Neural cell (in vitro differentiated cells): ENCODE data around the gene C10orf120. TPM values are rescaled to one million over a fixed set of nuclear protein-coding genes. Genes with fewer than 3 reads are reported as not detected.

ENCODE experiments used
- H2AFZ ChIP-seq: fragments of 200-600, 300-800 bp; sonication (generic), shearing (Covaris generic); 2 replicates; pipeline ENCODE4 v1.6.0; 2014; ENCODE audit warnings: low read depth, mild to moderate bottlenecking, antibody characterized with exemption, low read length, moderate library complexity
- H3F3A ChIP-seq: fragments of 200-600 bp; shearing (Covaris generic); 2 replicates; pipeline ENCODE4 v1.6.1; 2016; ENCODE audit warnings: mild to moderate bottlenecking, moderate library complexity, mixed read lengths, antibody characterized with exemption, low read length; ENCODE audit not compliant: insufficient read depth, poor library complexity, severe bottlenecking
- H3K27ac ChIP-seq: fragments of 200-600, 300-800 bp; sonication (generic), shearing (Covaris generic); 2 replicates; pipeline ENCODE4 v1.5.1; 2014; ENCODE audit warnings: mild to moderate bottlenecking, low read length, moderate library complexity
- H3K27me3 ChIP-seq: fragments of 300-800, 200-600 bp; sonication (generic), shearing (Covaris generic); 2 replicates; pipeline ENCODE4 v1.6.0; 2014; ENCODE audit warnings: mild to moderate bottlenecking, low read depth, low read length, moderate library complexity; ENCODE audit not compliant: insufficient read depth
- H3K36me3 ChIP-seq: fragments of 300-800, 200-600 bp; sonication (generic), shearing (Covaris generic); 2 replicates; pipeline ENCODE4 v1.5.1; 2014; ENCODE audit warnings: mild to moderate bottlenecking, antibody characterized with exemption, low read length, moderate library complexity; ENCODE audit not compliant: insufficient read depth
- H3K4me2 ChIP-seq: fragments of 300-800, 200-600 bp; sonication (generic), shearing (Covaris generic); 2 replicates; pipeline ENCODE4 v1.6.0; 2014; ENCODE audit warnings: mild to moderate bottlenecking, low read length
- H3K4me3 ChIP-seq: fragments of 300-800, 200-600 bp; sonication (generic), shearing (Covaris generic); 2 replicates; pipeline ENCODE4 v1.5.1; 2014; ENCODE audit warnings: mild to moderate bottlenecking, low read length, moderate library complexity
- H3K79me2 ChIP-seq: fragments of 200-600 bp; shearing (Covaris generic); replicated peaks from 2 replicates; pipeline ENCODE4 v1.6.0; 2014; ENCODE audit warnings: mild to moderate bottlenecking, low read length, moderate library complexity; ENCODE audit not compliant: insufficient read depth
- H3K9ac ChIP-seq: fragments of 300-800, 200-600 bp; sonication (generic), shearing (Covaris generic); 2 replicates; pipeline ENCODE4 v1.6.1; 2016; ENCODE audit warnings: mild to moderate bottlenecking, low read length, mixed read lengths
- H3K9me2 ChIP-seq: fragments of 200-600 bp; shearing (Covaris generic); 2 replicates; pipeline ENCODE4 v1.6.1; 2016; ENCODE audit warnings: mild to moderate bottlenecking, low read length, mixed read lengths; ENCODE audit not compliant: insufficient read depth
- H3K9me3 ChIP-seq: fragments of 200-600, 300-800 bp; sonication (generic), shearing (Covaris generic); 2 replicates; pipeline ENCODE4 v1.6.1; 2016; ENCODE audit warnings: mild to moderate bottlenecking, mixed run types, low read length, moderate library complexity, mixed read lengths
- H4K20me1 ChIP-seq: fragments of 200-600 bp; shearing (Covaris generic); 2 replicates; pipeline ENCODE4 v1.6.1; 2016; ENCODE audit warnings: mild to moderate bottlenecking, mixed run types; ENCODE audit not compliant: insufficient read depth
- EP300 ChIP-seq: fragments of 450-650 bp; conservative IDR thresholded peaks from 2 replicates; pipeline ENCODE4 v1.6.1; 2014; ENCODE audit warnings: antibody characterized with exemption, mild to moderate bottlenecking, moderate library complexity; ENCODE audit not compliant: poor library complexity, severe bottlenecking
- EZH2 ChIP-seq: fragments of 200-600, 300-800 bp; shearing (Covaris generic), sonication (generic); IDR thresholded peaks from 2 replicates; pipeline ENCODE4 v1.6.1; 2014; ENCODE audit warnings: antibody characterized with exemption, low read length, borderline replicate concordance, mild to moderate bottlenecking; ENCODE audit not compliant: insufficient read depth, poor library complexity, severe bottlenecking
- MXI1 ChIP-seq: fragments of 450-650 bp; conservative IDR thresholded peaks from 2 replicates; pipeline ENCODE4 v1.6.1; 2014; ENCODE audit warnings: antibody characterized with exemption, mild to moderate bottlenecking; ENCODE audit not compliant: poor library complexity, severe bottlenecking
- POLR2AphosphoS5 ChIP-seq: IDR thresholded peaks from 2 replicates; pipeline ENCODE4 v1.6.1; 2012
- RAD21 ChIP-seq: fragments of 450-650 bp; conservative IDR thresholded peaks from 2 replicates; pipeline ENCODE4 v1.6.1; 2014; ENCODE audit warnings: antibody characterized with exemption, mild to moderate bottlenecking, moderate library complexity
- SMC3 ChIP-seq: fragments of 450-650 bp; conservative IDR thresholded peaks from 2 replicates; pipeline ENCODE4 v1.6.1; 2014; ENCODE audit warnings: antibody characterized with exemption, mild to moderate bottlenecking, moderate library complexity; ENCODE audit not compliant: poor library complexity
- TAF1 ChIP-seq: IDR thresholded peaks from 2 replicates; pipeline ENCODE4 v1.6.1; 2012; ENCODE audit warnings: low read depth
- polyA plus RNA-seq: library from polyadenylated mRNA; depleted of rRNA; stranded (reverse); fragments of >200 nt; gene quantifications from 2 replicates; pipeline ENCODE4 v1.2.3, GENCODE V29; 2014
- TF ChIP-seq, protein P1 (sequence below): fragments of 450-650 bp; IDR thresholded peaks from 2 replicates; pipeline ENCODE4 v1.5.1; 2014; ENCODE audit warnings: antibody characterized with exemption, mild to moderate bottlenecking, moderate library complexity; ENCODE audit not compliant: poor library complexity, severe bottlenecking
- TF ChIP-seq, protein P2 (sequence below): IDR thresholded peaks from 2 replicates; pipeline ENCODE4 v1.6.1; 2012; ENCODE audit warnings: borderline replicate concordance

The C10orf120 gene
- polyA plus RNA-seq, 1 donor from 2014 or later: not detected

DNA sequence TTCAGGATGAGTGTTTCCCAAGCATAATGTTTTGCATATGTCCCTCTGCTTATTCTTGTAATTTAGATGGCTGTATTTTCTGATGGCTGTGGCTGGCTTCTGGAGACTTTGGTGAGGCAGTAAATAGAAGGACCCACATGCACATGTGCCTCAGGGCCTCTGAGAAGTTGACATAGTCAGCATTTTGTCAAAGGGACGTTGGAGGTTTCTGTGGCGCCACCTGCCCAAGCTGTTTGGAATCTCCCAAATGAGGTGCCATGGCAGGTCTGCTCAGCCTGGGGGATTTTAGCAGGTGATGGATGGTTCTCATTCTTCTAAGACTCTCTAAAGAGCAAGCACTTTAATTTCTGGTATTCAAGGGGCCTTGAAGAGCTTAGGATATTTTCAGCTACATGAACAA lies 29.8 kb downstream of the C10orf120 start:
- no peaks in the 10 kb centered on the region for H3K9me3 ChIP-seq
- no peaks in the 10 kb centered on the region for H4K20me1 ChIP-seq
- H3K27me3 ChIP-seq: no peaks in the 10 kb centered on the region
- H3K36me3 ChIP-seq: no peaks in the 10 kb centered on the region
- H3F3A ChIP-seq: no peaks in the 10 kb centered on the region
- H3K9ac ChIP-seq: no peak overlapping the region
- H3K9me2 ChIP-seq: no peaks in the 10 kb centered on the region
- no peak overlapping the region for H2AFZ ChIP-seq
- H3K4me2 ChIP-seq: no peak overlapping the region
- H3K79me2 ChIP-seq: no peaks in the 10 kb centered on the region
- TF ChIP-seq MXI1 (no peak), EZH2 (no peak), SMC3 (no peak), RAD21 (no peak), TAF1 (no peak), EP300 (no peak), POLR2AphosphoS5 (no peak)
- TF ChIP-seq, protein P1, sequence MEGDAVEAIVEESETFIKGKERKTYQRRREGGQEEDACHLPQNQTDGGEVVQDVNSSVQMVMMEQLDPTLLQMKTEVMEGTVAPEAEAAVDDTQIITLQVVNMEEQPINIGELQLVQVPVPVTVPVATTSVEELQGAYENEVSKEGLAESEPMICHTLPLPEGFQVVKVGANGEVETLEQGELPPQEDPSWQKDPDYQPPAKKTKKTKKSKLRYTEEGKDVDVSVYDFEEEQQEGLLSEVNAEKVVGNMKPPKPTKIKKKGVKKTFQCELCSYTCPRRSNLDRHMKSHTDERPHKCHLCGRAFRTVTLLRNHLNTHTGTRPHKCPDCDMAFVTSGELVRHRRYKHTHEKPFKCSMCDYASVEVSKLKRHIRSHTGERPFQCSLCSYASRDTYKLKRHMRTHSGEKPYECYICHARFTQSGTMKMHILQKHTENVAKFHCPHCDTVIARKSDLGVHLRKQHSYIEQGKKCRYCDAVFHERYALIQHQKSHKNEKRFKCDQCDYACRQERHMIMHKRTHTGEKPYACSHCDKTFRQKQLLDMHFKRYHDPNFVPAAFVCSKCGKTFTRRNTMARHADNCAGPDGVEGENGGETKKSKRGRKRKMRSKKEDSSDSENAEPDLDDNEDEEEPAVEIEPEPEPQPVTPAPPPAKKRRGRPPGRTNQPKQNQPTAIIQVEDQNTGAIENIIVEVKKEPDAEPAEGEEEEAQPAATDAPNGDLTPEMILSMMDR: no peak
- TF ChIP-seq, protein P2, sequence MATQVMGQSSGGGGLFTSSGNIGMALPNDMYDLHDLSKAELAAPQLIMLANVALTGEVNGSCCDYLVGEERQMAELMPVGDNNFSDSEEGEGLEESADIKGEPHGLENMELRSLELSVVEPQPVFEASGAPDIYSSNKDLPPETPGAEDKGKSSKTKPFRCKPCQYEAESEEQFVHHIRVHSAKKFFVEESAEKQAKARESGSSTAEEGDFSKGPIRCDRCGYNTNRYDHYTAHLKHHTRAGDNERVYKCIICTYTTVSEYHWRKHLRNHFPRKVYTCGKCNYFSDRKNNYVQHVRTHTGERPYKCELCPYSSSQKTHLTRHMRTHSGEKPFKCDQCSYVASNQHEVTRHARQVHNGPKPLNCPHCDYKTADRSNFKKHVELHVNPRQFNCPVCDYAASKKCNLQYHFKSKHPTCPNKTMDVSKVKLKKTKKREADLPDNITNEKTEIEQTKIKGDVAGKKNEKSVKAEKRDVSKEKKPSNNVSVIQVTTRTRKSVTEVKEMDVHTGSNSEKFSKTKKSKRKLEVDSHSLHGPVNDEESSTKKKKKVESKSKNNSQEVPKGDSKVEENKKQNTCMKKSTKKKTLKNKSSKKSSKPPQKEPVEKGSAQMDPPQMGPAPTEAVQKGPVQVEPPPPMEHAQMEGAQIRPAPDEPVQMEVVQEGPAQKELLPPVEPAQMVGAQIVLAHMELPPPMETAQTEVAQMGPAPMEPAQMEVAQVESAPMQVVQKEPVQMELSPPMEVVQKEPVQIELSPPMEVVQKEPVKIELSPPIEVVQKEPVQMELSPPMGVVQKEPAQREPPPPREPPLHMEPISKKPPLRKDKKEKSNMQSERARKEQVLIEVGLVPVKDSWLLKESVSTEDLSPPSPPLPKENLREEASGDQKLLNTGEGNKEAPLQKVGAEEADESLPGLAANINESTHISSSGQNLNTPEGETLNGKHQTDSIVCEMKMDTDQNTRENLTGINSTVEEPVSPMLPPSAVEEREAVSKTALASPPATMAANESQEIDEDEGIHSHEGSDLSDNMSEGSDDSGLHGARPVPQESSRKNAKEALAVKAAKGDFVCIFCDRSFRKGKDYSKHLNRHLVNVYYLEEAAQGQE: no peak
- no peak overlapping the region for H3K4me3 ChIP-seq
- H3K27ac ChIP-seq: no peak overlapping the region

DNA sequence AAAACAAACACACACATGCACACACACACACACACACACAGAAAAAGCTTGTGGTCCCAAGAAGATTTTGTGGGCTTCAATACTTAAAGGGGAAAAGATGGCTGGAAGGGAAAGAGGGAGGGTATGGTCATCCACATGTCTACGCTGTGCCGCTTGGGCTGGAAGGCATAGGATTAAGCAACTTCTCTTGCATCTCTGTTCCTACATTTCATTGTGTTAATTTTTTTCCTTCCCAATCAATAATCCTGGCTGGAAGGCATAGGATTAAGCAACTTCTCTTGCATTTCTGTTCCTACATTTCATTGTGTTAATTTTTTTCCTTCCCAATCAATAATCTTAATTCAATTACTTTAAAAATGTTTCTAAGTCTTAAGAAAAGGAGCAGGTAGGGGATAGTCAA lies 30.6 kb downstream of the C10orf120 start:
- TF ChIP-seq, protein P2: no peak
- TF ChIP-seq EZH2 (no peak), TAF1 (no peak)
- TF ChIP-seq, protein P1: no peak
- Histone ChIP-seq H3K79me2 (no peaks in the 10 kb centered on the region), H3K4me3 (no peak overlapping the region), H4K20me1 (no peaks in the 10 kb centered on the region), H3K27ac (no peak overlapping the region), H3K36me3 (no peaks in the 10 kb centered on the region), H3K4me2 (no peak overlapping the region), H3K27me3 (no peaks in the 10 kb centered on the region), H3K9me3 (no peaks in the 10 kb centered on the region), H2AFZ (no peak overlapping the region), H3K9me2 (no peaks in the 10 kb centered on the region), H3F3A (no peaks in the 10 kb centered on the region), H3K9ac (no peak overlapping the region)
